NB4 (cell line): Measurements from ENCODE around the gene CERT1.

Source experiments
- DNase-seq: peaks from one replicate; pipeline ENCODE4 v3.0.0; 2010; ENCODE audit warnings: low read depth
- H3K4me3 ChIP-seq: one replicate; pipeline ENCODE4 v1.5.1; 2011; ENCODE audit warnings: mild to moderate bottlenecking, low read depth, low read length, moderate library complexity
- CTCF ChIP-seq: IDR thresholded peaks from one replicate; pipeline ENCODE4 v1.5.1; 2012; ENCODE audit warnings: low read depth, low read length
- MAX ChIP-seq: IDR thresholded peaks from 2 replicates; pipeline ENCODE4 v1.6.1; 2011; ENCODE audit warnings: low read depth, low read length
- MYC ChIP-seq: IDR thresholded peaks from 2 replicates; pipeline ENCODE4 v1.6.1; 2011; ENCODE audit warnings: low read depth, low read length
- POLR2A ChIP-seq: IDR thresholded peaks from 2 replicates; pipeline ENCODE4 v1.6.1; 2011; ENCODE audit warnings: mild to moderate bottlenecking; ENCODE audit not compliant: insufficient read length; ENCODE audit errors: extremely low read depth

The CERT1 gene

GRCh38 chr5:75460532-75460931 lies 50.9 kb downstream of the CERT1 start:
- TF ChIP-seq POLR2A: no peak
- no peak for TF ChIP-seq MAX
- TF ChIP-seq CTCF: no peak
- no peak for TF ChIP-seq MYC
- no peak overlapping the region for H3K4me3 ChIP-seq
- DNase-seq: no peak

- TF ChIP-seq MYC: no peak
- no peak for TF ChIP-seq CTCF
- TF ChIP-seq POLR2A: no peak
- no peak for TF ChIP-seq MAX
- DNase-seq: no peak
- no peak overlapping the region for H3K4me3 ChIP-seq
Measured at GRCh38 chr5:75457691-75458090, 53.7 kb downstream of the CERT1 start.

GRCh38 chr5:75457161-75457560 lies 54.3 kb downstream of the CERT1 start:
- no peak overlapping the region for H3K4me3 ChIP-seq
- TF ChIP-seq MYC: no peak
- no peak for TF ChIP-seq POLR2A
- no peak for TF ChIP-seq CTCF
- no peak for TF ChIP-seq MAX
- no peak for DNase-seq

GRCh38 chr5:75450069-75450468 lies 61.4 kb downstream of the CERT1 start:
- no peak for DNase-seq
- no peak overlapping the region for H3K4me3 ChIP-seq
- TF ChIP-seq MYC: no peak
- no peak for TF ChIP-seq POLR2A
- no peak for TF ChIP-seq MAX
- no peak for TF ChIP-seq CTCF

- H3K4me3 ChIP-seq: no peak overlapping the region
Measured at GRCh38 chr5:75446068-75446467, 65.4 kb downstream of the CERT1 start.

More at GRCh38 chr5:75446068-75446467, 65.4 kb downstream of the CERT1 start:
- TF ChIP-seq POLR2A (no peak), CTCF (no peak), MAX (no peak), MYC (no peak)
- no peak for DNase-seq
